SU-DHL-6 (cell line): ENCODE measurements around the gene MMP23B.

Experiments
- H2AFZ ChIP-seq: fragments of 200-600 bp; sonication (generic); 2 replicates; pipeline ENCODE4 v1.6.1; 2014; ENCODE audit warnings: low read depth, mild to moderate bottlenecking, moderate library complexity, mixed read lengths, antibody characterized with exemption, low read length; ENCODE audit not compliant: severe bottlenecking
- H3F3A ChIP-seq: fragments of 200-600 bp; shearing (Covaris generic); 2 replicates; pipeline ENCODE4 v1.6.0; 2016; ENCODE audit warnings: antibody characterized with exemption, mild to moderate bottlenecking; ENCODE audit not compliant: insufficient read depth
- H3K27ac ChIP-seq: fragments of 200-600 bp; sonication (generic); 2 replicates; pipeline ENCODE4 v1.5.1; 2016; ENCODE audit warnings: low read depth, mild to moderate bottlenecking, low read length, moderate library complexity, mixed read lengths
- H3K27me3 ChIP-seq: fragments of 200-600 bp; sonication (generic), shearing (Covaris generic); 2 replicates; pipeline ENCODE4 v1.6.0; 2014; ENCODE audit warnings: mild to moderate bottlenecking, low read length
- H3K36me3 ChIP-seq: fragments of 200-600 bp; sonication (generic); 2 replicates; pipeline ENCODE4 v1.6.1; 2014; ENCODE audit warnings: mild to moderate bottlenecking, low read length, mixed read lengths
- H3K4me2 ChIP-seq: fragments of 300-600, 200-600 bp; shearing (Covaris generic), sonication (generic); 2 replicates; pipeline ENCODE4 v1.6.0; 2014; ENCODE audit warnings: low read length, low read depth, mild to moderate bottlenecking; ENCODE audit not compliant: poor library complexity, severe bottlenecking
- H3K4me3 ChIP-seq: fragments of 200-600 bp; sonication (generic); 2 replicates; pipeline ENCODE4 v1.5.1; 2014; ENCODE audit warnings: antibody characterized with exemption, low read length, mild to moderate bottlenecking, mixed read lengths; ENCODE audit not compliant: insufficient read depth, poor library complexity, severe bottlenecking
- H3K79me2 ChIP-seq: fragments of 200-600 bp; sonication (generic); 2 replicates; pipeline ENCODE4 v1.6.1; 2014; ENCODE audit warnings: mild to moderate bottlenecking, low read length, moderate library complexity; ENCODE audit not compliant: insufficient read depth
- H3K9ac ChIP-seq: fragments of 200-600 bp; sonication (generic); 2 replicates; pipeline ENCODE4 v1.7.0; 2014; ENCODE audit warnings: mild to moderate bottlenecking, low read length
- H3K9me2 ChIP-seq: fragments of 200-600 bp; sonication (generic); replicated peaks from 2 replicates; pipeline ENCODE4 v1.6.1; 2014; ENCODE audit warnings: low read length; ENCODE audit not compliant: insufficient read depth
- H3K9me3 ChIP-seq: fragments of 200-600 bp; sonication (generic); 2 replicates; pipeline ENCODE4 v1.6.1; 2014; ENCODE audit warnings: low read length, mixed read lengths; ENCODE audit not compliant: insufficient read depth
- H4K20me1 ChIP-seq: fragments of 200-600 bp; sonication (generic); 2 replicates; pipeline ENCODE4 v1.6.1; 2014; ENCODE audit warnings: low read depth, mild to moderate bottlenecking, antibody characterized with exemption, low read length, moderate library complexity, mixed read lengths
- EZH2phosphoT487 ChIP-seq: fragments of 200-600 bp; sonication (generic), shearing (Covaris generic); conservative IDR thresholded peaks from 2 replicates; pipeline ENCODE4 v1.6.1; 2018; ENCODE audit warnings: mild to moderate bottlenecking, antibody characterized with exemption, low read length, moderate library complexity, mixed read lengths
- TF ChIP-seq, protein P1 (sequence below): fragments of 200-600 bp; sonication (generic); IDR thresholded peaks from one replicate; pipeline ENCODE4 v1.5.1; 2017; ENCODE audit warnings: antibody characterized with exemption, mild to moderate bottlenecking, low read length, moderate library complexity; ENCODE audit not compliant: insufficient read depth, poor library complexity, severe bottlenecking

The MMP23B gene

DNA sequence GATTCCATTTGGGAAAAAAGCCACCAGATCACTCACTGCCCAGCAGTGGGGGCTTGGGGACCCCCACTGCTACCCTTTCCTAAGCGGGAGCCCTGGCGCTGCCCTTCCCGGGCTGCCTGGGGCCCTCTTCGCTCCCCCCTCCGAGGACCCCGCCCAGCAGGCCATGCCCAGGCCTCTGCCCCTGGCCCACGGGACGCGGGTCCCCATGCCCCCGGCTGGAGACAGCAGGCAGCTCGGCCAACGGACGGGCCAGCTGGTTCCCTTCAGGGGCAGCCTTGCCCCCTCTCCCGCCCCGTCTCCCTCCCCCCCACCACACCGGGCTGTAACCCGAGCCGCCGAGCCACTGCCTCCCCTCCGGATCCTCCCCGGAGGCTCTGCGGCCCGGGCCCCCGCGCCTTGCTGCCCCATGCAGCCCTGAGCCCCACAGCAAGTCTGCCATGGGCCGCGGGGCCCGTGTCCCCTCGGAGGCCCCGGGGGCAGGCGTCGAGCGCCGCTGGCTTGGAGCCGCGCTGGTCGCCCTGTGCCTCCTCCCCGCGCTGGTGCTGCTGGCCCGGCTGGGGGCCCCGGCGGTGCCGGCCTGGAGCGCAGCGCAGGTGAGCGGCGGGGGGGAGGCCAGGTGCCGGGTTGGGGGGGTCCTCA is at the start of gene MMP23B:
TSS of gene MMP23B (plus strand) at position 392 of the 639 bp plus-strand sequence. CDS start at position 438, 46 bp downstream.
- no peak within 1 kb of the TSS for H2AFZ ChIP-seq
- no peaks in the 10 kb centered on the region for H3K79me2 ChIP-seq
- no peaks in the 10 kb centered on the region for H3F3A ChIP-seq
- no peak within 1 kb of the TSS for H3K9ac ChIP-seq
- no peaks in the 10 kb centered on the region for H3K9me3 ChIP-seq
- no peak within 1 kb of the TSS for H3K4me2 ChIP-seq
- H3K4me3 ChIP-seq: no peak within 1 kb of the TSS
- TF ChIP-seq, protein P1, sequence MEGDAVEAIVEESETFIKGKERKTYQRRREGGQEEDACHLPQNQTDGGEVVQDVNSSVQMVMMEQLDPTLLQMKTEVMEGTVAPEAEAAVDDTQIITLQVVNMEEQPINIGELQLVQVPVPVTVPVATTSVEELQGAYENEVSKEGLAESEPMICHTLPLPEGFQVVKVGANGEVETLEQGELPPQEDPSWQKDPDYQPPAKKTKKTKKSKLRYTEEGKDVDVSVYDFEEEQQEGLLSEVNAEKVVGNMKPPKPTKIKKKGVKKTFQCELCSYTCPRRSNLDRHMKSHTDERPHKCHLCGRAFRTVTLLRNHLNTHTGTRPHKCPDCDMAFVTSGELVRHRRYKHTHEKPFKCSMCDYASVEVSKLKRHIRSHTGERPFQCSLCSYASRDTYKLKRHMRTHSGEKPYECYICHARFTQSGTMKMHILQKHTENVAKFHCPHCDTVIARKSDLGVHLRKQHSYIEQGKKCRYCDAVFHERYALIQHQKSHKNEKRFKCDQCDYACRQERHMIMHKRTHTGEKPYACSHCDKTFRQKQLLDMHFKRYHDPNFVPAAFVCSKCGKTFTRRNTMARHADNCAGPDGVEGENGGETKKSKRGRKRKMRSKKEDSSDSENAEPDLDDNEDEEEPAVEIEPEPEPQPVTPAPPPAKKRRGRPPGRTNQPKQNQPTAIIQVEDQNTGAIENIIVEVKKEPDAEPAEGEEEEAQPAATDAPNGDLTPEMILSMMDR: no peak
- no peak for TF ChIP-seq EZH2phosphoT487
- no peaks in the 10 kb centered on the region for H3K36me3 ChIP-seq
- H3K9me2 ChIP-seq: no peaks in the 10 kb centered on the region
- no peaks in the 10 kb centered on the region for H4K20me1 ChIP-seq
- H3K27me3 ChIP-seq: no peaks in the 10 kb centered on the region
- H3K27ac ChIP-seq: no peak within 1 kb of the TSS

GRCh38 chr1:1582585-1583346 is 49.2 kb upstream of the MMP23B start:
- H3K9me2 ChIP-seq: no peaks in the 10 kb centered on the region
- H3K9ac ChIP-seq: no peak overlapping the region
- no peaks in the 10 kb centered on the region for H3K9me3 ChIP-seq
- H3K36me3 ChIP-seq: no peaks in the 10 kb centered on the region
- no peaks in the 10 kb centered on the region for H3K79me2 ChIP-seq
- no peaks in the 10 kb centered on the region for H4K20me1 ChIP-seq
- H3K27ac ChIP-seq: no peak overlapping the region
- no peaks in the 10 kb centered on the region for H3F3A ChIP-seq
- H3K4me2 ChIP-seq: no peak overlapping the region
- no peaks in the 10 kb centered on the region for H3K27me3 ChIP-seq
- no peak overlapping the region for H3K4me3 ChIP-seq
- TF ChIP-seq, protein P1: no peak
- no peak for TF ChIP-seq EZH2phosphoT487
- no peak overlapping the region for H2AFZ ChIP-seq

DNA sequence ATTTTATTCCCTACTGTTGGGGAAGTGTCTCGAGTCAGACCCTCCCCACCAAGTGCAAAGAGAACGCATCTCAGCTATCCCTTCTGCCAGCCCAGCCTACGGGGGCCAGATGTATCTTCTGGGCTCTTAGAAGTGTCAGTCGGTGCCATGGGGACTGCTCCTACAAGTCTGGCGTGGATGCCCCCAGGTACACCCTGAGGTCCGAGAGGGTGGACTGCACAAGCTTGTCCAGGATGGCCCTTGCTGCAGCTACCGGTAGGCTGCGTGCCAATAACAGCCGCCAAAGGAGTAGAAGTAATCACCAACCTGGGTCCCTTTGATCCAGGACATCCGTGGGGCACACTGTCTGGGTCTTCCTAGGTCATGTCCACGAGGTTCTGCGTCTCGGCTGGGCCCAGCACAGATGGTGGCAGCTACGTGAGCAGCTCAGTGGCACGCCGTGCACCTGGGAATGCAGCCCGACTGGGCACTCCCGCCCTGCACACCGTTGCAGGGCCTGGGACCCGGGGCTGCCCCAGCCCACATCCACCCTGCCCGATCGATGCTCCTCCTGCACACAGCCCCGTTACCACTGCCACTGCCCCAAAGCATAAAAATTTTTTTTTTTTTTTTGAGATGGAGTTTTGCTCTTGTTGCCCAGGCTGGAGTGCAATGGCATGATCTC is 48.5 kb upstream of the MMP23B start:
- no peaks in the 10 kb centered on the region for H3F3A ChIP-seq
- no peaks in the 10 kb centered on the region for H3K27me3 ChIP-seq
- H3K36me3 ChIP-seq: no peaks in the 10 kb centered on the region
- no peaks in the 10 kb centered on the region for H3K79me2 ChIP-seq
- no peak overlapping the region for H3K4me3 ChIP-seq
- H3K9ac ChIP-seq: no peak overlapping the region
- H3K27ac ChIP-seq: no peak overlapping the region
- no peaks in the 10 kb centered on the region for H3K9me3 ChIP-seq
- TF ChIP-seq EZH2phosphoT487: no peak
- TF ChIP-seq, protein P1: no peak
- H3K9me2 ChIP-seq: no peaks in the 10 kb centered on the region
- no peak overlapping the region for H3K4me2 ChIP-seq
- no peak overlapping the region for H2AFZ ChIP-seq
- H4K20me1 ChIP-seq: no peaks in the 10 kb centered on the region
